Esophagus squamous epithelium (tissue), 4 donors: Measurements from ENCODE around the gene GPC5.

ENCODE experiments used
- CTCF ChIP-seq, 6 experiments: fragments of 450-650 bp in 4 of 6; fragments of 200-600 bp in 2 of 6; sonication (generic) in 2 of 6; IDR thresholded peaks; one replicate each; pipeline ENCODE4 v1.5.1; 2016 to 2019; ENCODE audit warnings: antibody characterized with exemption in 6 of 6, mild to moderate bottlenecking in 4 of 6, moderate library complexity in 4 of 6
- POLR2A ChIP-seq, 4 donors: fragments of 450-650 bp; IDR thresholded peaks; one replicate each; pipeline ENCODE4 v1.6.1; 2017; ENCODE audit warnings: antibody characterized with exemption in 4 of 4, mild to moderate bottlenecking in 4 of 4, moderate library complexity in 3 of 4

- TF ChIP-seq CTCF (IDR thresholded peaks at IDR 0.05) (no peak), POLR2A (IDR thresholded peaks at IDR 0.05) (no peak)
Measured at GRCh38 chr13:91988331-91988730, 589.9 kb downstream of the GPC5 start.
